GM23338 (cell line): ENCODE data around the gene LRRFIP2.

Experiments
- EZH2 ChIP-seq: fragments of 200-600 bp; sonication (generic); IDR thresholded peaks from one replicate; pipeline ENCODE4 v1.8.0; 2017; ENCODE audit warnings: antibody characterized with exemption, mild to moderate bottlenecking, low read depth; ENCODE audit not compliant: unreplicated experiment
- JUNB ChIP-seq: IDR thresholded peaks from one replicate; pipeline ENCODE4 v1.6.1; 2016; ENCODE audit warnings: antibody characterized with exemption; ENCODE audit not compliant: unreplicated experiment
- TF ChIP-seq, protein P1 (sequence below), 2 experiments: fragments of 200-600 bp in 1 of 2; sonication (generic) in 1 of 2; conservative IDR thresholded peaks; 2 replicates each; pipeline versions ENCODE4 v1.5.1 to v1.6.1; 2016 to 2017; ENCODE audit warnings: antibody characterized with exemption in 2 of 2, low read depth in 2 of 2, mild to moderate bottlenecking in 2 of 2, moderate library complexity in 1 of 2
- TF ChIP-seq, protein P2 (sequence below): IDR thresholded peaks from one replicate; pipeline ENCODE4 v1.6.1; 2018; ENCODE audit warnings: antibody characterized with exemption; ENCODE audit not compliant: unreplicated experiment

DNA sequence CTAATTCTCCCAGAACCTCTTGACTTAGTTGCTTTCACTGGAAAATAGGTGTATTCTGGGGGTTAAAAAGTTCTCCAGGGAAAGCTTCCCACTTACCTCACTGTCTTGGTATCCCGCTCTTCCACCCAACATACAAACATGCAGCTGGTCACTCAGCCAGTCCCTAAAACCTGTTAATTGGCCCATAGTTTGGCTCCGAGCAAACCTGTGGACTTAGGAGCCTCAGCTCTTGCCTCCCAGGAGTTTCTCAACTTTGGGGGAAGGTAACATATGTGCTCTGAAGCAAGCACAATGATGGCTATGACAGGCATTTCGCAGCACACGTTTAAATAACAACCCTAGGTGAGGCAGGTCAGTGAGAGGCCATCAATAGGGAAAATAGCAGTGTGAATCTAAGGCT lies 25.8 kb upstream of the LRRFIP2 start:
- TF ChIP-seq, protein P1, sequence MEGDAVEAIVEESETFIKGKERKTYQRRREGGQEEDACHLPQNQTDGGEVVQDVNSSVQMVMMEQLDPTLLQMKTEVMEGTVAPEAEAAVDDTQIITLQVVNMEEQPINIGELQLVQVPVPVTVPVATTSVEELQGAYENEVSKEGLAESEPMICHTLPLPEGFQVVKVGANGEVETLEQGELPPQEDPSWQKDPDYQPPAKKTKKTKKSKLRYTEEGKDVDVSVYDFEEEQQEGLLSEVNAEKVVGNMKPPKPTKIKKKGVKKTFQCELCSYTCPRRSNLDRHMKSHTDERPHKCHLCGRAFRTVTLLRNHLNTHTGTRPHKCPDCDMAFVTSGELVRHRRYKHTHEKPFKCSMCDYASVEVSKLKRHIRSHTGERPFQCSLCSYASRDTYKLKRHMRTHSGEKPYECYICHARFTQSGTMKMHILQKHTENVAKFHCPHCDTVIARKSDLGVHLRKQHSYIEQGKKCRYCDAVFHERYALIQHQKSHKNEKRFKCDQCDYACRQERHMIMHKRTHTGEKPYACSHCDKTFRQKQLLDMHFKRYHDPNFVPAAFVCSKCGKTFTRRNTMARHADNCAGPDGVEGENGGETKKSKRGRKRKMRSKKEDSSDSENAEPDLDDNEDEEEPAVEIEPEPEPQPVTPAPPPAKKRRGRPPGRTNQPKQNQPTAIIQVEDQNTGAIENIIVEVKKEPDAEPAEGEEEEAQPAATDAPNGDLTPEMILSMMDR (conservative IDR thresholded peaks at IDR 0.05; ENCODE audit: low read depth in 2 of 2) = no peak
- TF ChIP-seq JUNB (no peak), EZH2 (no peak)
- TF ChIP-seq, protein P2, sequence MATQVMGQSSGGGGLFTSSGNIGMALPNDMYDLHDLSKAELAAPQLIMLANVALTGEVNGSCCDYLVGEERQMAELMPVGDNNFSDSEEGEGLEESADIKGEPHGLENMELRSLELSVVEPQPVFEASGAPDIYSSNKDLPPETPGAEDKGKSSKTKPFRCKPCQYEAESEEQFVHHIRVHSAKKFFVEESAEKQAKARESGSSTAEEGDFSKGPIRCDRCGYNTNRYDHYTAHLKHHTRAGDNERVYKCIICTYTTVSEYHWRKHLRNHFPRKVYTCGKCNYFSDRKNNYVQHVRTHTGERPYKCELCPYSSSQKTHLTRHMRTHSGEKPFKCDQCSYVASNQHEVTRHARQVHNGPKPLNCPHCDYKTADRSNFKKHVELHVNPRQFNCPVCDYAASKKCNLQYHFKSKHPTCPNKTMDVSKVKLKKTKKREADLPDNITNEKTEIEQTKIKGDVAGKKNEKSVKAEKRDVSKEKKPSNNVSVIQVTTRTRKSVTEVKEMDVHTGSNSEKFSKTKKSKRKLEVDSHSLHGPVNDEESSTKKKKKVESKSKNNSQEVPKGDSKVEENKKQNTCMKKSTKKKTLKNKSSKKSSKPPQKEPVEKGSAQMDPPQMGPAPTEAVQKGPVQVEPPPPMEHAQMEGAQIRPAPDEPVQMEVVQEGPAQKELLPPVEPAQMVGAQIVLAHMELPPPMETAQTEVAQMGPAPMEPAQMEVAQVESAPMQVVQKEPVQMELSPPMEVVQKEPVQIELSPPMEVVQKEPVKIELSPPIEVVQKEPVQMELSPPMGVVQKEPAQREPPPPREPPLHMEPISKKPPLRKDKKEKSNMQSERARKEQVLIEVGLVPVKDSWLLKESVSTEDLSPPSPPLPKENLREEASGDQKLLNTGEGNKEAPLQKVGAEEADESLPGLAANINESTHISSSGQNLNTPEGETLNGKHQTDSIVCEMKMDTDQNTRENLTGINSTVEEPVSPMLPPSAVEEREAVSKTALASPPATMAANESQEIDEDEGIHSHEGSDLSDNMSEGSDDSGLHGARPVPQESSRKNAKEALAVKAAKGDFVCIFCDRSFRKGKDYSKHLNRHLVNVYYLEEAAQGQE = no peak
